Sigmoid colon (tissue), 4 donors: Measurements from ENCODE around the gene OR56B1.

Experiments used
- CTCF ChIP-seq, 4 experiments: fragments of 450-650 bp in 3 of 4; fragments of 200-600 bp in 1 of 4; IDR thresholded peaks; one replicate each; pipeline ENCODE4 v1.5.1; 2016 to 2019; ENCODE audit warnings: antibody characterized with exemption in 4 of 4, mild to moderate bottlenecking in 3 of 4, moderate library complexity in 2 of 4
- POLR2AphosphoS5 ChIP-seq, 4 donors: sonication (generic); formaldehyde crosslinking; IDR thresholded peaks; one replicate each; pipeline ENCODE4 v1.6.1; 2017; ENCODE audit warnings: antibody characterized with exemption in 4 of 4

DNA sequence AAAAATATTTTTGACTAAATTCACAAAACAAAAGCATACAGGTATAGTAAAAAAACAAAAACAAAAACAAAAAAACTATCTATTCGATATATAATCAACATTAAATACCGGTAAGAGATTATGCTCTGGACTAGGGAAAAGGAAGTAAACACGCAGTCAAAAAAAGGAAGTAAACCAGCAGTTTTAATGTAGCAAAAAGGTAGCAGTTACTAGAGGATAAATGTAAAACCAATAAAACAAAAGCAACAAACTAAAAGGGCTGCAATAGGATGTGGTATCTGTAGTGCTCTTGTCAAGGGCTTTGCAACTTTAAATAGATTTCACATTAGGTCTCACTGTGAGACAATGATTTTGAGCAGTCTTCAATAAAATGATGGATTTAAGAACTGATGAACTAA is 44.3 kb upstream of the OR56B1 start:
- TF ChIP-seq POLR2AphosphoS5 (IDR thresholded peaks at IDR 0.05) (no peak), CTCF (IDR thresholded peaks at IDR 0.05) (no peak)
